SK-N-SH treated with all-trans-retinoic acid at 6 μM for 48 hours (cell line): ENCODE results near the gene SRCAP.

Experiments
- ATAC-seq: fragments of 200-7000 bp; cut with Tn5 transposase; 3 replicates; pipeline ENCODE4 v1.9.1; 2020; ENCODE audit warnings: mild to moderate bottlenecking, moderate library complexity
- ARNTL ChIP-seq: fragments of 450-650 bp; formaldehyde crosslinking; IDR thresholded peaks from 2 replicates; pipeline ENCODE4 v1.5.0; 2020; ENCODE audit warnings: low read depth, mild to moderate bottlenecking, moderate library complexity, borderline replicate concordance
- BACH2 ChIP-seq: fragments of 250-450 bp; sonication (Bioruptor Pico); IDR thresholded peaks from 2 replicates; pipeline ENCODE4 v1.9.0; 2021; ENCODE audit warnings: mild to moderate bottlenecking, borderline replicate concordance
- CREB5 ChIP-seq: fragments of 250-450 bp; sonication (Bioruptor Pico); IDR thresholded peaks from 2 replicates; pipeline ENCODE4 v1.5.1; 2020; ENCODE audit warnings: low read depth, mild to moderate bottlenecking, moderate library complexity
- CSDC2 ChIP-seq: fragments of 250-450 bp; sonication (Bioruptor Pico); IDR thresholded peaks from 2 replicates; pipeline ENCODE4 v1.5.0; 2020; ENCODE audit warnings: mild to moderate bottlenecking, moderate library complexity
- CSRNP3 ChIP-seq: fragments of 250-450 bp; sonication (Bioruptor Pico); IDR thresholded peaks from 2 replicates; pipeline ENCODE4 v1.5.1; 2021; ENCODE audit warnings: mild to moderate bottlenecking, moderate library complexity
- ESRRG ChIP-seq: fragments of 250-450 bp; sonication (Bioruptor Pico); IDR thresholded peaks from 2 replicates; pipeline ENCODE4 v1.6.1; 2021; ENCODE audit warnings: mild to moderate bottlenecking
- GLIS3 ChIP-seq: fragments of 250-450 bp; sonication (Bioruptor Pico); IDR thresholded peaks from 2 replicates; pipeline ENCODE4 v1.5.0; 2020; ENCODE audit warnings: mild to moderate bottlenecking, moderate library complexity
- OSR1 ChIP-seq: fragments of 250-450 bp; sonication (Bioruptor Pico); IDR thresholded peaks from 2 replicates; pipeline ENCODE4 v1.8.0; 2022; ENCODE audit warnings: moderate library complexity, mild to moderate bottlenecking, inconsistent platforms
- PPARA ChIP-seq: fragments of 250-450 bp; sonication (Bioruptor Pico); IDR thresholded peaks from 2 replicates; pipeline ENCODE4 v1.5.0; 2020; ENCODE audit warnings: mild to moderate bottlenecking, borderline replicate concordance
- SNAI2 ChIP-seq: fragments of 250-450 bp; sonication (Bioruptor Pico); IDR thresholded peaks from 2 replicates; pipeline ENCODE4 v1.5.0; 2020; ENCODE audit warnings: mild to moderate bottlenecking, moderate library complexity
- TCF4 ChIP-seq: fragments of 250-450 bp; sonication (Bioruptor Pico); IDR thresholded peaks from 2 replicates; pipeline ENCODE4 v1.8.0; 2021; ENCODE audit warnings: mild to moderate bottlenecking, moderate library complexity, borderline replicate concordance
- TOX ChIP-seq: fragments of 250-450 bp; sonication (Bioruptor Pico); IDR thresholded peaks from 2 replicates; pipeline ENCODE4 v1.8.0; 2021; ENCODE audit warnings: mild to moderate bottlenecking, moderate library complexity, borderline replicate concordance
- ZC3H10 ChIP-seq: fragments of 250-450 bp; sonication (Bioruptor Pico); IDR thresholded peaks from 2 replicates; pipeline ENCODE4 v1.5.1; 2021; ENCODE audit warnings: mild to moderate bottlenecking, moderate library complexity
- ZFP3 ChIP-seq: fragments of 250-450 bp; sonication (Bioruptor Pico); IDR thresholded peaks from 2 replicates; pipeline ENCODE4 v1.5.0; 2020; ENCODE audit warnings: mild to moderate bottlenecking, moderate library complexity
- ZFP30 ChIP-seq: fragments of 450-650 bp; formaldehyde crosslinking; IDR thresholded peaks from 2 replicates; pipeline ENCODE4 v1.5.0; 2022; ENCODE audit warnings: mild to moderate bottlenecking, moderate library complexity
- ZNF565 ChIP-seq: fragments of 450-650 bp; formaldehyde crosslinking; conservative IDR thresholded peaks from 2 replicates; pipeline ENCODE4 v1.5.0; 2020; ENCODE audit warnings: low read depth, mild to moderate bottlenecking, moderate library complexity
- ZNF70 ChIP-seq: fragments of 450-650 bp; formaldehyde crosslinking; IDR thresholded peaks from 2 replicates; pipeline ENCODE4 v1.5.0; 2020; ENCODE audit warnings: mild to moderate bottlenecking, moderate library complexity
- ZNF8 ChIP-seq: fragments of 450-650 bp; formaldehyde crosslinking; IDR thresholded peaks from 2 replicates; pipeline ENCODE4 v1.5.0; 2020; ENCODE audit warnings: mild to moderate bottlenecking, moderate library complexity
- TF ChIP-seq, protein P1 (sequence below): fragments of 250-450 bp; sonication (Bioruptor Pico); IDR thresholded peaks from 2 replicates; pipeline ENCODE4 v1.5.0; 2020; ENCODE audit warnings: mild to moderate bottlenecking, moderate library complexity
- TF ChIP-seq, protein P2 (sequence below): fragments of 250-450 bp; sonication (Bioruptor Pico); IDR thresholded peaks from 2 replicates; pipeline ENCODE4 v1.8.0; 2020; ENCODE audit warnings: mild to moderate bottlenecking, moderate library complexity, borderline replicate concordance
- TF ChIP-seq, protein P3 (sequence below): fragments of 250-450 bp; sonication (Bioruptor Pico); IDR thresholded peaks from 2 replicates; pipeline ENCODE4 v1.8.0; 2021; ENCODE audit warnings: low read depth, mild to moderate bottlenecking, moderate library complexity, borderline replicate concordance

Gene SRCAP

GRCh38 chr16:30785126-30786106, 86.4 kb downstream of the SRCAP start:
- ATAC-seq, result no peak
- TF ChIP-seq ZNF8 (CRISPR knock-in tag), result no peak
- no peak for TF ChIP-seq SNAI2 (CRISPR knock-in tag)
- no peak for TF ChIP-seq ZNF565
- TF ChIP-seq ZFP3 (CRISPR knock-in tag), result no peak
- TF ChIP-seq ARNTL, result no peak
- TF ChIP-seq, protein P1, sequence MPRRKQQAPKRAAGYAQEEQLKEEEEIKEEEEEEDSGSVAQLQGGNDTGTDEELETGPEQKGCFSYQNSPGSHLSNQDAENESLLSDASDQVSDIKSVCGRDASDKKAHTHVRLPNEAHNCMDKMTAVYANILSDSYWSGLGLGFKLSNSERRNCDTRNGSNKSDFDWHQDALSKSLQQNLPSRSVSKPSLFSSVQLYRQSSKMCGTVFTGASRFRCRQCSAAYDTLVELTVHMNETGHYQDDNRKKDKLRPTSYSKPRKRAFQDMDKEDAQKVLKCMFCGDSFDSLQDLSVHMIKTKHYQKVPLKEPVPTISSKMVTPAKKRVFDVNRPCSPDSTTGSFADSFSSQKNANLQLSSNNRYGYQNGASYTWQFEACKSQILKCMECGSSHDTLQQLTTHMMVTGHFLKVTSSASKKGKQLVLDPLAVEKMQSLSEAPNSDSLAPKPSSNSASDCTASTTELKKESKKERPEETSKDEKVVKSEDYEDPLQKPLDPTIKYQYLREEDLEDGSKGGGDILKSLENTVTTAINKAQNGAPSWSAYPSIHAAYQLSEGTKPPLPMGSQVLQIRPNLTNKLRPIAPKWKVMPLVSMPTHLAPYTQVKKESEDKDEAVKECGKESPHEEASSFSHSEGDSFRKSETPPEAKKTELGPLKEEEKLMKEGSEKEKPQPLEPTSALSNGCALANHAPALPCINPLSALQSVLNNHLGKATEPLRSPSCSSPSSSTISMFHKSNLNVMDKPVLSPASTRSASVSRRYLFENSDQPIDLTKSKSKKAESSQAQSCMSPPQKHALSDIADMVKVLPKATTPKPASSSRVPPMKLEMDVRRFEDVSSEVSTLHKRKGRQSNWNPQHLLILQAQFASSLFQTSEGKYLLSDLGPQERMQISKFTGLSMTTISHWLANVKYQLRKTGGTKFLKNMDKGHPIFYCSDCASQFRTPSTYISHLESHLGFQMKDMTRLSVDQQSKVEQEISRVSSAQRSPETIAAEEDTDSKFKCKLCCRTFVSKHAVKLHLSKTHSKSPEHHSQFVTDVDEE (CRISPR knock-in tag), result no peak
- TF ChIP-seq ESRRG (CRISPR knock-in tag), result no peak
- TF ChIP-seq CSRNP3 (CRISPR knock-in tag), result no peak
- no peak for TF ChIP-seq ZC3H10 (CRISPR knock-in tag)
- TF ChIP-seq CREB5 (CRISPR knock-in tag), result no peak
- TF ChIP-seq TCF4 (CRISPR knock-in tag), result no peak
- TF ChIP-seq PPARA (CRISPR knock-in tag), result no peak
- TF ChIP-seq, protein P2, sequence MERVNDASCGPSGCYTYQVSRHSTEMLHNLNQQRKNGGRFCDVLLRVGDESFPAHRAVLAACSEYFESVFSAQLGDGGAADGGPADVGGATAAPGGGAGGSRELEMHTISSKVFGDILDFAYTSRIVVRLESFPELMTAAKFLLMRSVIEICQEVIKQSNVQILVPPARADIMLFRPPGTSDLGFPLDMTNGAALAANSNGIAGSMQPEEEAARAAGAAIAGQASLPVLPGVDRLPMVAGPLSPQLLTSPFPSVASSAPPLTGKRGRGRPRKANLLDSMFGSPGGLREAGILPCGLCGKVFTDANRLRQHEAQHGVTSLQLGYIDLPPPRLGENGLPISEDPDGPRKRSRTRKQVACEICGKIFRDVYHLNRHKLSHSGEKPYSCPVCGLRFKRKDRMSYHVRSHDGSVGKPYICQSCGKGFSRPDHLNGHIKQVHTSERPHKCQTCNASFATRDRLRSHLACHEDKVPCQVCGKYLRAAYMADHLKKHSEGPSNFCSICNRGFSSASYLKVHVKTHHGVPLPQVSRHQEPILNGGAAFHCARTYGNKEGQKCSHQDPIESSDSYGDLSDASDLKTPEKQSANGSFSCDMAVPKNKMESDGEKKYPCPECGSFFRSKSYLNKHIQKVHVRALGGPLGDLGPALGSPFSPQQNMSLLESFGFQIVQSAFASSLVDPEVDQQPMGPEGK (CRISPR knock-in tag), result no peak
- no peak for TF ChIP-seq GLIS3
- no peak for TF ChIP-seq ZNF70 (CRISPR knock-in tag)
- TF ChIP-seq OSR1 (CRISPR knock-in tag), result no peak
- no peak for TF ChIP-seq TOX

GRCh38 chr16:30786115-30786935, 87.4 kb downstream of the SRCAP start:
- no peak for TF ChIP-seq ZC3H10 (CRISPR knock-in tag)
- no peak for TF ChIP-seq PPARA (CRISPR knock-in tag)
- no peak for TF ChIP-seq ESRRG (CRISPR knock-in tag)
- peak; percentile 90 for ATAC-seq

DNA sequence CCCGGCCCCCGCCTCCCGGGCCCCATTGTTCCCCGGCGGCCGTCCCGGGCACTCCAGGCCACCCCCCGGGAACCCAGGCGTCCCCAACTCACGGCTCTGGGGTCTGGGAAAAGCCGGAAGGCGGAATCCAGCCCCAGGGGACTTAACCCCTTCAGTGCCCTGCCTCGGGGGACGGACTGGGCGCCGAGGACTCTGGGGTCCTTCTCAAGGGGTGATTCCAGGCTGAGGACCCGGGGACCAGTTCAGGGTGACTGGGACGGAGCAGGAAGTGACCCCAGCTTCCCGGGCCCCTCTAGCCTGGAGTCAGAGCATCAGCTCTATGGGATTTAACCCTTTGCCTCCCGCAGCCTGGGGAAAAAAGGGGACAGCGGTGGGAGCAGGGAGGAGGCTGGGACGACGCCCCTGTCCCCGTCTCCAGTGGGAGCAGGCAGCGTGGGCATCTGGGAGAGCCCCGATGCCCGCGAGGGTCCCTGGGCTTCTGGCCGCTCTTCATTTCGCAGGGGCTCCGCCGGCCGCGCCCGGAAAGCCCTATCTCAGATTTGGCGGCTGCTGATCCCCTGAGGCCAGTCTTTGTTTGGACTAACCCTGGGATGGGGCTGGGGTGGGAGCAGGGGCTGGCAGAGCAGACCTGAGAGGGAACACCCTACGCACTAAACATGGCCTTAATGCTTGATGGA, 88.1 kb downstream of the SRCAP start, which contains the start of gene ZNF629:
TSS of gene ZNF629 (minus strand) at position 270 of the 677 bp plus-strand sequence. CDS start 2,723 bp downstream, outside the sequence.
- peak; percentile 83 for ATAC-seq
- TF ChIP-seq ESRRG (CRISPR knock-in tag) (no peak), BACH2 (no peak), ZC3H10 (CRISPR knock-in tag) (no peak), CSDC2 (CRISPR knock-in tag) (no peak), CSRNP3 (CRISPR knock-in tag) (no peak), ZNF8 (CRISPR knock-in tag) (no peak), OSR1 (CRISPR knock-in tag) (no peak), ZFP30 (CRISPR knock-in tag) (no peak), GLIS3 (no peak), ZFP3 (CRISPR knock-in tag) (no peak), PPARA (CRISPR knock-in tag) (no peak), ZNF70 (CRISPR knock-in tag) (no peak), TCF4 (CRISPR knock-in tag) (no peak)
- TF ChIP-seq, protein P2 (CRISPR knock-in tag), result no peak
- TF ChIP-seq, protein P3, sequence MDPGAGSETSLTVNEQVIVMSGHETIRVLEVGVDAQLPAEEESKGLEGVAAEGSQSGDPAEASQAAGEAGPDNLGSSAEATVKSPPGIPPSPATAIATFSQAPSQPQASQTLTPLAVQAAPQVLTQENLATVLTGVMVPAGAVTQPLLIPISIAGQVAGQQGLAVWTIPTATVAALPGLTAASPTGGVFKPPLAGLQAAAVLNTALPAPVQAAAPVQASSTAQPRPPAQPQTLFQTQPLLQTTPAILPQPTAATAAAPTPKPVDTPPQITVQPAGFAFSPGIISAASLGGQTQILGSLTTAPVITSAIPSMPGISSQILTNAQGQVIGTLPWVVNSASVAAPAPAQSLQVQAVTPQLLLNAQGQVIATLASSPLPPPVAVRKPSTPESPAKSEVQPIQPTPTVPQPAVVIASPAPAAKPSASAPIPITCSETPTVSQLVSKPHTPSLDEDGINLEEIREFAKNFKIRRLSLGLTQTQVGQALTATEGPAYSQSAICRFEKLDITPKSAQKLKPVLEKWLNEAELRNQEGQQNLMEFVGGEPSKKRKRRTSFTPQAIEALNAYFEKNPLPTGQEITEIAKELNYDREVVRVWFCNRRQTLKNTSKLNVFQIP (CRISPR knock-in tag), result no peak
